ENCODE measurements around the gene POLR3H. TPM values are rescaled to one million over a fixed set of nuclear protein-coding genes. Genes with fewer than 3 reads are reported as not detected.

POLR3H gene
- total RNA-seq, 1 donor from 2014 or later, result 9.7 TPM

- H3K36me3 ChIP-seq (ENCODE audit: control insufficient read depth, insufficient read depth, low read length), result no peaks in the 10 kb centered on the region
- no peak for TF ChIP-seq CTCF (IDR thresholded peaks at IDR 0.05; ENCODE audit: insufficient read depth, low read length, poor library complexity, severe bottlenecking)
- no peak overlapping the region for H3K4me3 ChIP-seq (ENCODE audit: low read depth, low read length)
- no peaks in the 10 kb centered on the region for H3K27me3 ChIP-seq (ENCODE audit: control insufficient read depth, insufficient read depth, low read length)
- no peak for DNase-seq (ENCODE audit: low read depth)
Observed at GRCh38 chr22:41507330-41508063, 36.8 kb downstream of the POLR3H start.

- TF ChIP-seq CTCF (IDR thresholded peaks at IDR 0.05; ENCODE audit: insufficient read depth, low read length, poor library complexity, severe bottlenecking), result no peak
- Histone ChIP-seq H3K27me3 (ENCODE audit: control insufficient read depth, insufficient read depth, low read length) (no peaks in the 10 kb centered on the region), H3K4me3 (ENCODE audit: low read depth, low read length) (no peak overlapping the region), H3K36me3 (ENCODE audit: control insufficient read depth, insufficient read depth, low read length) (no peaks in the 10 kb centered on the region)
- no peak for DNase-seq (ENCODE audit: low read depth)
Observed at GRCh38 chr22:41505511-41506220, 38.6 kb downstream of the POLR3H start.

GRCh38 chr22:41504816-41505215 lies 39.5 kb downstream of the POLR3H start:
- Histone ChIP-seq H3K4me3 (ENCODE audit: low read depth, low read length) (no peak overlapping the region), H3K27me3 (ENCODE audit: control insufficient read depth, insufficient read depth, low read length) (no peaks in the 10 kb centered on the region), H3K36me3 (ENCODE audit: control insufficient read depth, insufficient read depth, low read length) (no peaks in the 10 kb centered on the region)
- no peak for DNase-seq (ENCODE audit: low read depth)
- no peak for TF ChIP-seq CTCF (IDR thresholded peaks at IDR 0.05; ENCODE audit: insufficient read depth, low read length, poor library complexity, severe bottlenecking)

- H3K36me3 ChIP-seq (ENCODE audit: control insufficient read depth, insufficient read depth, low read length), result no peaks in the 10 kb centered on the region
- DNase-seq (ENCODE audit: low read depth), result no peak
- no peak overlapping the region for H3K4me3 ChIP-seq (ENCODE audit: low read depth, low read length)
- no peaks in the 10 kb centered on the region for H3K27me3 ChIP-seq (ENCODE audit: control insufficient read depth, insufficient read depth, low read length)
- no peak for TF ChIP-seq CTCF (IDR thresholded peaks at IDR 0.05; ENCODE audit: insufficient read depth, low read length, poor library complexity, severe bottlenecking)
Observed at GRCh38 chr22:41504397-41504796, 39.9 kb downstream of the POLR3H start.

- Histone ChIP-seq H3K4me3 (ENCODE audit: low read depth, low read length) (no peak overlapping the region), H3K36me3 (ENCODE audit: control insufficient read depth, insufficient read depth, low read length) (no peaks in the 10 kb centered on the region), H3K27me3 (ENCODE audit: control insufficient read depth, insufficient read depth, low read length) (no peaks in the 10 kb centered on the region)
- peak; percentile 24 for TF ChIP-seq CTCF (IDR thresholded peaks at IDR 0.05; ENCODE audit: insufficient read depth, low read length, poor library complexity, severe bottlenecking)
- DNase-seq (ENCODE audit: low read depth), result no peak
Observed at GRCh38 chr22:41501209-41501608, 43.1 kb downstream of the POLR3H start.

Data from kidney epithelial cell (primary cell).